22Rv1 (cell line): ENCODE measurements around the gene ZDHHC6.

Experiments used
- H3K27ac ChIP-seq: fragments of 450-650 bp; 2 replicates; pipeline ENCODE4 v1.5.1; 2017
- CTCF ChIP-seq: fragments of 450-650 bp; IDR thresholded peaks from 2 replicates; pipeline ENCODE4 v1.5.1; 2017; ENCODE audit warnings: mild to moderate bottlenecking
- ZFX ChIP-seq: fragments of 450-650 bp; IDR thresholded peaks from 2 replicates; pipeline ENCODE4 v1.6.1; 2017; ENCODE audit warnings: antibody characterized with exemption, borderline replicate concordance

The ZDHHC6 gene

GRCh38 chr10:112446855-112447619, at the start of gene ZDHHC6, which contains the start of gene VTI1A:
ZDHHC6 (minus strand) TSS chr10:112446914; CDS start chr10:112445436, 1,478 bp downstream.
VTI1A (plus strand) TSS chr10:112447215; CDS start chr10:112447374, 159 bp downstream.
- H3K27ac ChIP-seq, result peak within 1 kb of the TSS; percentile 65
- peak; percentile 40 for TF ChIP-seq CTCF
- no peak for TF ChIP-seq ZFX

GRCh38 chr10:112492736-112493135, 46.0 kb upstream of the ZDHHC6 start:
- no peak for TF ChIP-seq ZFX
- TF ChIP-seq CTCF, result no peak
- H3K27ac ChIP-seq, result no peak overlapping the region

GRCh38 chr10:112491144-112491543, 44.4 kb upstream of the ZDHHC6 start:
- TF ChIP-seq ZFX, result no peak
- no peak for TF ChIP-seq CTCF
- no peak overlapping the region for H3K27ac ChIP-seq

GRCh38 chr10:112490545-112490944, 43.8 kb upstream of the ZDHHC6 start:
- no peak overlapping the region for H3K27ac ChIP-seq
- TF ChIP-seq CTCF, result no peak
- TF ChIP-seq ZFX, result no peak

- TF ChIP-seq ZFX (no peak), CTCF (no peak)
- no peak overlapping the region for H3K27ac ChIP-seq
These were observed 41.2 kb upstream of the ZDHHC6 start for GRCh38 chr10:112487964-112488363.

GRCh38 chr10:112484399-112484798, 37.7 kb upstream of the ZDHHC6 start:
- no peak overlapping the region for H3K27ac ChIP-seq
- TF ChIP-seq ZFX (no peak), CTCF (no peak)

GRCh38 chr10:112481602-112482001, 34.9 kb upstream of the ZDHHC6 start:
- TF ChIP-seq CTCF (no peak), ZFX (no peak)
- no peak overlapping the region for H3K27ac ChIP-seq
